DND-41 (cell line): ENCODE data around the gene PTGFRN.
A peak's percentile ranks its signal among the peaks of the same experiment; 100 is the strongest.
"Not testable (repeated sequence)": the region's sequence is repeated elsewhere in the genome, so short reads cannot be mapped to it uniquely, and the experiment has no call there.

ENCODE experiments used
- ATAC-seq: fragments of 200-7000 bp; cut with Tn5 transposase; 3 replicates; pipeline ENCODE4 v1.9.1; 2021; ENCODE audit warnings: low read depth; ENCODE audit not compliant: insufficient read depth
- DNase-seq: peaks from one replicate; pipeline ENCODE4 v3.0.0-alpha.2; 2020
- H2AFZ ChIP-seq: 2 replicates; pipeline ENCODE4 v1.6.0; 2012; ENCODE audit warnings: low read depth, low read length
- H3K27ac ChIP-seq: 2 replicates; pipeline ENCODE4 v1.5.1; 2012; ENCODE audit warnings: low read length, inconsistent platforms
- H3K27me3 ChIP-seq: fragments of 200-600 bp; sonication (generic); 2 replicates; pipeline ENCODE4 v1.6.0; 2012; ENCODE audit warnings: low read length, mild to moderate bottlenecking, inconsistent platforms; ENCODE audit not compliant: insufficient read depth, poor library complexity
- H3K36me3 ChIP-seq: 2 replicates; pipeline ENCODE4 v1.5.1; 2012; ENCODE audit warnings: low read length, inconsistent platforms; ENCODE audit not compliant: insufficient read depth
- H3K4me1 ChIP-seq: 2 replicates; pipeline ENCODE4 v1.5.1; 2012; ENCODE audit warnings: mild to moderate bottlenecking, low read length; ENCODE audit not compliant: insufficient read depth
- H3K4me2 ChIP-seq: 2 replicates; pipeline ENCODE4 v1.6.0; 2012; ENCODE audit warnings: mild to moderate bottlenecking, moderate library complexity, low read length, inconsistent platforms; ENCODE audit not compliant: insufficient read depth
- H3K4me3 ChIP-seq, 2 experiments: fragments of 200-600 bp in 1 of 2; shearing (Covaris generic) in 1 of 2; 2 replicates each; pipeline ENCODE4 v1.5.1; 2012 to 2016; ENCODE audit warnings: inconsistent platforms in 2 of 2, low read length in 2 of 2, mild to moderate bottlenecking in 2 of 2, low read depth in 1 of 2, moderate library complexity in 1 of 2
- H3K79me2 ChIP-seq: 2 replicates; pipeline ENCODE4 v1.6.0; 2012; ENCODE audit warnings: low read length, inconsistent platforms; ENCODE audit not compliant: insufficient read depth
- H3K9ac ChIP-seq: 2 replicates; pipeline ENCODE4 v1.6.0; 2012; ENCODE audit warnings: low read depth, mild to moderate bottlenecking, inconsistent platforms, low read length, moderate library complexity
- H3K9me3 ChIP-seq: 2 replicates; pipeline ENCODE4 v1.5.1; 2012; ENCODE audit warnings: low read length, moderate library complexity, mild to moderate bottlenecking, inconsistent platforms; ENCODE audit not compliant: insufficient read depth, severe bottlenecking
- H4K20me1 ChIP-seq: 2 replicates; pipeline ENCODE4 v1.6.0; 2012; ENCODE audit warnings: low read length; ENCODE audit not compliant: insufficient read depth
- CTCF ChIP-seq: IDR thresholded peaks from 2 replicates; pipeline ENCODE4 v1.5.1; 2012; ENCODE audit warnings: borderline replicate concordance, low read length, moderate library complexity, mild to moderate bottlenecking; ENCODE audit not compliant: poor library complexity, severe bottlenecking; ENCODE audit errors: extremely low read depth
- EZH2 ChIP-seq: IDR thresholded peaks from 3 replicates; pipeline ENCODE4 v1.6.1; 2012; ENCODE audit warnings: borderline replicate concordance, low read depth, mild to moderate bottlenecking, moderate library complexity, low read length, inconsistent platforms; ENCODE audit not compliant: severe bottlenecking

PTGFRN gene

GRCh38 chr1:116934586-116935207, 25.0 kb downstream of the PTGFRN start:
- DNase-seq (no peak), ATAC-seq (peak; percentile 70)
- TF ChIP-seq EZH2 (no peak), CTCF (peak; percentile 66)

GRCh38 chr1:116938216-116938615, 28.5 kb downstream of the PTGFRN start:
- Histone ChIP-seq H3K4me1 (peaks cover 21% of the 10 kb centered on the region), H3K27me3 (no peaks in the 10 kb centered on the region), H3K27ac (no peak overlapping the region), H3K79me2 (no peaks in the 10 kb centered on the region), H3K9me3 (no peaks in the 10 kb centered on the region), H3K4me3 (no peak overlapping the region), H2AFZ (no peak overlapping the region), H3K9ac (no peak overlapping the region), H3K36me3 (no peaks in the 10 kb centered on the region), H3K4me2 (no peak overlapping the region), H4K20me1 (no peaks in the 10 kb centered on the region)
- no peak for TF ChIP-seq CTCF
- no peak for TF ChIP-seq EZH2
- DNase-seq (no peak), ATAC-seq (no peak)

More at GRCh38 chr1:116934586-116935207, 25.0 kb downstream of the PTGFRN start:
- no peak overlapping the region for H3K4me3 ChIP-seq
- H3K9ac ChIP-seq = no peak overlapping the region
- no peaks in the 10 kb centered on the region for H3K27me3 ChIP-seq
- H3K36me3 ChIP-seq = no peaks in the 10 kb centered on the region
- peaks cover 17% of the 10 kb centered on the region for H3K4me1 ChIP-seq
- no peaks in the 10 kb centered on the region for H3K79me2 ChIP-seq
- H3K4me2 ChIP-seq = no peak overlapping the region
- H3K9me3 ChIP-seq = no peaks in the 10 kb centered on the region
- no peak overlapping the region for H3K27ac ChIP-seq
- no peaks in the 10 kb centered on the region for H4K20me1 ChIP-seq
- 0 out of 2 replicates have a peak overlapping the region, but pooled peaks have one; percentile 24 for H2AFZ ChIP-seq

DNA sequence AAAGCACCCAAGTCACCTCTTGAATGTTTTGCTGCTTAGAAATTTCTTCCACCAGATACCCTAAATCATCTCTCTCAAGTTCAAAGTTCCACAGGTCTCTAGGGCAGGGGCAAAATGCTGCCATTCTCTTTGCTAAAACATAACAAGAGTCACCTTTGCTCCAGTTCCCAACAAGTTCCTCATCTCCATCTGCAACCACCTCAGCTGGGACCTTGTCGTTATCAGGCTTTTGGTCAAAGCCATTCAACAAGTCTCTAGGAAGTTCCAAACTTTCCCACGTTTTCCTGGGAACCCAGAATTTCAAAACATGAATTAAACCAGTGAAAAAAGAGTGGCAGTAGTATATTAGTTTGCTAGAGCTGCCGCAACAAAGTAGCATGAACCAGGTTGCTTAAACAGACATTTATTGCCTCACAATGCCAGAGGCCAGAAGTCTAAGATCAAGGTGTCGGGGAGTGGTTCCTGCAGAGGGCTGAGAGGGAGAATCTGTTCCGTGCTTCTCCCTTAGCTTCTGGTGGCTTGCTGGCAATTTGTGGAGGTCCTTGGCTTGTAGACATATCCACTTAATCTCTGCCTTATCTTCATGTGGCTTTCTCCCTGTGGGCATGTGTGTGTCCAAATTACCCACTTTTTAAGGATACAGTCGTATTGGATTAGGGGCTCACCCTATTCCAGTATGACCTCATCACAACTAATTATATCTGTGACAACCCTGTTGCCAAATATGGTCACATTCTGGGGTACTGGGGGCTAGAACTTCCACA, 30.2 kb downstream of the PTGFRN start:
- not testable (repeated sequence) for H3K4me1 ChIP-seq, H3K36me3 ChIP-seq, ATAC-seq, H3K4me2 ChIP-seq, H3K79me2 ChIP-seq, H2AFZ ChIP-seq, H3K4me3 ChIP-seq, H3K27ac ChIP-seq, DNase-seq, H4K20me1 ChIP-seq, H3K27me3 ChIP-seq, H3K9ac ChIP-seq, H3K9me3 ChIP-seq

- Histone ChIP-seq H3K27ac (no peak overlapping the region), H3K36me3 (no peaks in the 10 kb centered on the region), H3K4me2 (no peak overlapping the region), H3K4me1 (peaks cover 7% of the 10 kb centered on the region), H3K79me2 (no peaks in the 10 kb centered on the region), H3K27me3 (no peaks in the 10 kb centered on the region), H3K9ac (no peak overlapping the region), H3K4me3 (no peak overlapping the region), H2AFZ (no peak overlapping the region), H4K20me1 (no peaks in the 10 kb centered on the region), H3K9me3 (no peaks in the 10 kb centered on the region)
- DNase-seq (no peak), ATAC-seq (no peak)
- TF ChIP-seq EZH2 (no peak), CTCF (no peak)
Observed at GRCh38 chr1:116940814-116941599, 31.3 kb downstream of the PTGFRN start.
